GM23338 (cell line): ENCODE results near the gene NEK8. TPM values are rescaled to one million over a fixed set of nuclear protein-coding genes. Genes with fewer than 3 reads are reported as not detected.

Experiments used
- ATAC-seq: fragments of 200-7000 bp; cut with Tn5 transposase; 3 replicates; pipeline ENCODE4 v1.9.1; 2020
- DNase-seq: peaks from one replicate; pipeline ENCODE4 v3.0.0-alpha.2; 2015; ENCODE audit warnings: low spot score
- H2AFZ ChIP-seq: fragments of 200-600 bp; sonication (generic); 2 replicates; pipeline ENCODE4 v1.8.0; 2016; ENCODE audit warnings: antibody characterized with exemption, mild to moderate bottlenecking, moderate library complexity
- H3F3A ChIP-seq: fragments of 200-600 bp; sonication (generic); replicated peaks from 2 replicates; pipeline ENCODE4 v1.8.0; 2017; ENCODE audit warnings: antibody characterized with exemption, mixed run types, low read depth
- H3K27ac ChIP-seq: fragments of 200-600 bp; sonication (generic); 2 replicates; pipeline ENCODE4 v1.6.1; 2016; ENCODE audit warnings: low read depth
- H3K27me3 ChIP-seq: fragments of 200-600 bp; sonication (generic); 2 replicates; pipeline ENCODE4 v1.8.0; 2016; ENCODE audit warnings: mild to moderate bottlenecking, mixed run types, moderate library complexity; ENCODE audit not compliant: insufficient read depth
- H3K36me3 ChIP-seq: fragments of 200-600 bp; sonication (generic); 2 replicates; pipeline ENCODE4 v1.8.0; 2016; ENCODE audit warnings: mild to moderate bottlenecking; ENCODE audit not compliant: insufficient read depth
- H3K4me1 ChIP-seq: fragments of 200-600 bp; sonication (generic); 2 replicates; pipeline ENCODE4 v1.8.0; 2016; ENCODE audit warnings: mild to moderate bottlenecking, moderate library complexity; ENCODE audit not compliant: insufficient read depth
- H3K4me2 ChIP-seq: fragments of 200-600 bp; sonication (generic); 2 replicates; pipeline ENCODE4 v1.7.1; 2017; ENCODE audit warnings: mixed run types
- H3K4me3 ChIP-seq: fragments of 200-600 bp; sonication (generic); 2 replicates; pipeline ENCODE4 v1.6.1; 2016; ENCODE audit warnings: mixed run types
- H3K79me2 ChIP-seq: fragments of 200-600 bp; sonication (generic); replicated peaks from 2 replicates; pipeline ENCODE4 v1.8.0; 2017; ENCODE audit warnings: mild to moderate bottlenecking; ENCODE audit not compliant: insufficient read depth
- H3K9me2 ChIP-seq: fragments of 200-600 bp; sonication (generic); 2 replicates; pipeline ENCODE4 v1.8.0; 2017; ENCODE audit not compliant: insufficient read depth
- H4K20me1 ChIP-seq: fragments of 200-600 bp; sonication (generic); replicated peaks from 2 replicates; pipeline ENCODE4 v1.8.0; 2017; ENCODE audit warnings: mild to moderate bottlenecking; ENCODE audit not compliant: insufficient read depth
- H3K27ac Mint-ChIP-seq: 2 replicates; pipeline ENCODE4 v1.8.0; 2020; ENCODE audit warnings: inconsistent platforms, mild to moderate bottlenecking, moderate library complexity, mixed read lengths
- H3K27me3 Mint-ChIP-seq: 3 replicates; pipeline ENCODE4 v1.8.0; 2022; ENCODE audit warnings: low read depth, mild to moderate bottlenecking, moderate library complexity, mixed read lengths, inconsistent platforms; ENCODE audit not compliant: insufficient read depth, poor library complexity
- H3K36me3 Mint-ChIP-seq: 3 replicates; pipeline ENCODE4 v1.8.0; 2021; ENCODE audit warnings: low read depth, mild to moderate bottlenecking, inconsistent platforms, moderate library complexity, mixed read lengths
- H3K4me1 Mint-ChIP-seq: 3 replicates; pipeline ENCODE4 v1.8.0; 2020; ENCODE audit warnings: mild to moderate bottlenecking, inconsistent platforms, mixed read lengths
- H3K4me3 Mint-ChIP-seq: 3 replicates; pipeline ENCODE4 v1.8.0; 2021; ENCODE audit warnings: moderate library complexity, mild to moderate bottlenecking, inconsistent platforms, mixed read lengths
- H3K9me3 Mint-ChIP-seq: 3 replicates; pipeline ENCODE4 v1.8.0; 2020; ENCODE audit warnings: moderate library complexity, mild to moderate bottlenecking, inconsistent platforms, mixed read lengths
- CREB1 ChIP-seq: fragments of 250-450 bp; sonication (Bioruptor Pico); IDR thresholded peaks from 2 replicates; pipeline ENCODE4 v1.5.0; 2020; ENCODE audit warnings: low read depth, mild to moderate bottlenecking, moderate library complexity
- CTCF ChIP-seq, 2 experiments: fragments of 200-600 bp in 1 of 2; sonication (generic) in 1 of 2; conservative IDR thresholded peaks; 2 replicates each; pipeline versions ENCODE4 v1.5.1 to v1.6.1; 2016 to 2017; ENCODE audit warnings: antibody characterized with exemption in 2 of 2, low read depth in 2 of 2, mild to moderate bottlenecking in 2 of 2, moderate library complexity in 1 of 2
- ETS1 ChIP-seq: IDR thresholded peaks from 2 replicates; pipeline ENCODE4 v1.6.1; 2016; ENCODE audit warnings: antibody characterized with exemption
- EZH2 ChIP-seq: fragments of 200-600 bp; sonication (generic); IDR thresholded peaks from one replicate; pipeline ENCODE4 v1.8.0; 2017; ENCODE audit warnings: antibody characterized with exemption, mild to moderate bottlenecking, low read depth; ENCODE audit not compliant: unreplicated experiment
- EZH2phosphoT487 ChIP-seq: fragments of 200-600 bp; sonication (generic); IDR thresholded peaks from one replicate; pipeline ENCODE4 v1.8.1; 2018; ENCODE audit warnings: antibody characterized with exemption; ENCODE audit not compliant: unreplicated experiment
- JUNB ChIP-seq: IDR thresholded peaks from one replicate; pipeline ENCODE4 v1.6.1; 2016; ENCODE audit warnings: antibody characterized with exemption; ENCODE audit not compliant: unreplicated experiment
- NANOG ChIP-seq: IDR thresholded peaks from 2 replicates; pipeline ENCODE4 v1.6.1; 2016; ENCODE audit warnings: antibody characterized with exemption, borderline replicate concordance
- POLR2AphosphoS5 ChIP-seq: IDR thresholded peaks from 2 replicates; pipeline ENCODE4 v1.6.1; 2016; ENCODE audit warnings: antibody characterized with exemption, low read depth
- REST ChIP-seq: IDR thresholded peaks from one replicate; pipeline ENCODE4 v1.6.1; 2018; ENCODE audit warnings: antibody characterized with exemption; ENCODE audit not compliant: unreplicated experiment
- STAT1 ChIP-seq: IDR thresholded peaks from one replicate; pipeline ENCODE4 v1.6.1; 2016; ENCODE audit warnings: antibody characterized with exemption; ENCODE audit not compliant: unreplicated experiment
- ZNF114 ChIP-seq: fragments of 250-450 bp; sonication (Bioruptor Pico); IDR thresholded peaks from 2 replicates; pipeline ENCODE4 v1.5.0; 2020; ENCODE audit warnings: mild to moderate bottlenecking, moderate library complexity
- ZNF331 ChIP-seq: fragments of 250-450 bp; sonication (Bioruptor Pico); IDR thresholded peaks from 2 replicates; pipeline ENCODE4 v1.5.0; 2020; ENCODE audit warnings: low read depth, mild to moderate bottlenecking, moderate library complexity
- ZNF462 ChIP-seq: fragments of 250-450 bp; sonication (Bioruptor Pico); IDR thresholded peaks from 2 replicates; pipeline ENCODE4 v1.5.0; 2020; ENCODE audit warnings: mild to moderate bottlenecking, moderate library complexity
- polyA plus RNA-seq: library from polyadenylated mRNA; unstranded; fragments of >200 nt; fragmentation: Nextera tagmentation; extraction: Ambion mirVana; gene quantifications from 2 replicates; pipeline ENCODE4 v1.2.1, GENCODE V29; 2016
- total RNA-seq: library from RNA; depleted of rRNA; stranded (reverse); fragments of >200 nt; shearing (Covaris generic); gene quantifications from 2 replicates; pipeline ENCODE4 v1.2.3, GENCODE V29; 2014

Gene NEK8
- total and polyA plus RNA-seq, 2 experiments from 2014 or later = 10.0 to 14.9 TPM

GRCh38 chr17:28749516-28750177 is 21.1 kb downstream of the NEK8 start:
- H3K4me2 ChIP-seq = no peak overlapping the region
- peaks cover 27% of the 10 kb centered on the region for H4K20me1 ChIP-seq
- Mint-ChIP-seq H3K27me3 (peaks cover 55% of the 10 kb centered on the region), H3K27ac (no peak overlapping the region), H3K4me1 (peaks cover 40% of the 10 kb centered on the region), H3K36me3 (peaks cover 77% of the 10 kb centered on the region), H3K9me3 (no peaks in the 10 kb centered on the region), H3K4me3 (no peak overlapping the region)
- TF ChIP-seq ETS1 (no peak), EZH2phosphoT487 (no peak), ZNF331 (CRISPR knock-in tag) (no peak), NANOG (no peak), REST (no peak), ZNF462 (no peak), CREB1 (CRISPR knock-in tag) (no peak), POLR2AphosphoS5 (no peak), ZNF114 (CRISPR knock-in tag) (no peak), STAT1 (no peak), JUNB (no peak), EZH2 (no peak), CTCF (conservative IDR thresholded peaks at IDR 0.05; ENCODE audit: low read depth in 2 of 2) (no peak)
- peaks cover 73% of the 10 kb centered on the region for H3F3A ChIP-seq
- peaks cover 28% of the 10 kb centered on the region for H3K4me1 ChIP-seq
- H3K4me3 ChIP-seq = no peak overlapping the region
- H3K9me2 ChIP-seq = no peaks in the 10 kb centered on the region
- no peak overlapping the region for H2AFZ ChIP-seq
- DNase-seq (peak; percentile 35), ATAC-seq (no peak)
- H3K79me2 ChIP-seq = peaks cover 28% of the 10 kb centered on the region
- no peaks in the 10 kb centered on the region for H3K27me3 ChIP-seq
- peak overlapping the region; percentile 34 for H3K27ac ChIP-seq
- peaks cover 34% of the 10 kb centered on the region for H3K36me3 ChIP-seq
